GM19395 (cell line): Measurements from ENCODE around the gene CHAF1A.
A peak's percentile ranks its signal among the peaks of the same experiment; 100 is the strongest.

Experiments used
- ATAC-seq: cut with Tn5 transposase; IDR thresholded peaks from one replicate; pipeline ENCODE4 v1.9.1; 2021; ENCODE audit warnings: mild to moderate bottlenecking, moderate library complexity; ENCODE audit not compliant: unreplicated experiment

Gene CHAF1A

DNA sequence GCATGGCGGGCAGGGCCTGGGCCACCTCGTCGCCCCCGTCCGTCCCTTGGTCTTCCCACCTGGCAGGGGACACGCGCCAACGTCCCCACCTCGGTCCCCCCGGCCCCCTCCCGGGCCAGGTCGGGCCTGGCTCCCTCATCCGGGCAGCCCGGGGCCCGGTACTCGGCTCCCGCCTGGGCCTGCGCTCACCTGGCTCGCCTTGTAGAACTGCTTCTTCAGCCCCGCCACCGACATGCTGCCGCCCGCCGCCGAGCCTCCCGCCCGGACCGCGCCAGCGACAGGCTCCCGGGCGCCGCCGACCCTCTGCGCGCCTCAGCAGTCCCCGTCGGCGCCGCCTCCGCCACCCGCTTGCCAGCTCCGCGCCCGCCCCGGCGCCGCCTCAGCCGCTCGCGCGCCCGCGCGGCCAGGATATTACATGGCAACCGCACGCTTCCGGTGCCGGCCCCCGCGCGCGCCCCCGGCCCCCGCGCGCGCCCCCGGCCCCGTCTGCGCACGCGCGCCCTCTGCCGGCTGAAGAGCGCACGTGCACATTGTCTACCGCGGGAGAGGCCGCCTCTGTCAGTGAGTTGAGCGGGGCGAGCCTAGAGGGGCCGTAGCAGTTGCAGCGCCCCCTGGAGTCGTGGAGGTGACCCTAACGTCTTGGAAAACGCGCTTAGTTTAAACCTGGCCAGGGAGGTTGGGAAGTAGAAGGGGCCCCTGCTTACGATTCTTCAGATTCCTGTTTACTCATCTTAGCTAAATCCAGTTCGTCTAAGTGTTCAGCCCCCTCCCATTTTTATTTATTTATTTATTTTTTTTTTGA, 2.1 kb upstream of the CHAF1A start, which contains the start of gene SH3GL1:
Gene SH3GL1 (minus strand): TSS at position 413 of the 802 bp plus-strand sequence. CDS start 179 bp downstream, at position 234.
- peak; percentile 55 for ATAC-seq

DNA sequence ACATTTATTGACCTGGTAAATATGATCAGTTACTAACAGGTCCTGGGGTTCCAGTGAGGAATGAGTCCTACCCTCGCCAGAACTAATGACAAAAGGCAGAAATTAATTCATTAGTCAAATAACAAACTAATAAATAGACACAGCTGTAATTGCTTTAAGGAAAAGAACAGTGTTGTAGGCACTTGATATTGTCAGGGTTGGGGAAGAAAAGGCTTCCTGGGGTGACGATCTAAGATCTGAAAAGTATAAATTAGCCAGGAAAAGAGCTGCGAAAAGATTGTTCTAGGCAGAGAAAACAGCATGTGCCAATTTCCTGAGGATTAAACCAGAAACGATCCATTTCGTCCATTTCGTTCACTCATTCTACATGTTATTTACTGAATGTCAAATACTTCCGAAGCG, 670 bp upstream of the CHAF1A start:
- no peak for ATAC-seq

DNA sequence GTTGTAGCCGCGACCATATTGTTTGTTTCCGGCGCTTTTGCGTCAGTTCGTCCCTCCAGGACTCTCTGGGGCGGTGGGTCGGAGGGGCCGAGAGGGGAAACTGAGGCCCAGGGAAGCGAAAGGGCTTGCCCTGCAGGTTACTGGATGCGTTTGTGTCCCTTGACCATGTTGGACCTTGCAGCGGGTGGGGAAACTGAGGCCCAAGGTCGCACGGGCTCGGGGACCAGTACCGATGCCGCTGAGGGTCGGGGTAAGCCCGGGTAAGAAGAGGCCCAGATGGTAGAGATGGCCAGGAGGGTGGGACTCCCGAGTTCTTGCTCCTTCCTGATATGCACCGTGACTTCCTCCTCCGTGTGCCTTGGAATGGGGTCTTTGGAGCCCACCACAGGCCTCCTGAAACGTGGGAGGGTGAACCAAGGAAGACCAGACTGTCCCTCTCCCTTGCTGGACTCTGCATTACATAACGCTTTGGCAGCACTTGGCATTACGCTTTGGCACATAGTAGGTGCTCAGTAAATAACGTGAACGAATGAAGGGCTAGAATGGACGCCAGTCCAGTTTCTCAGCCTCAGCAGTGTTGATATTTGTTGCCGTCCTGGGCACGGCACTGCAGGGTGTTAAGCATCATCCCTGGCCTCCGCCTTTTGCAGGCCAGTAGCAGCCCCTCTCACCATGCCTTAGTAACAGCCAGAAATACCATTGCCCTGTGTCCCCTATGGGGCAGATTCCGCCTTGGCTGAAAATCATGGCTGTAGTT, 743 bp downstream of the CHAF1A start:
- no peak for ATAC-seq

DNA sequence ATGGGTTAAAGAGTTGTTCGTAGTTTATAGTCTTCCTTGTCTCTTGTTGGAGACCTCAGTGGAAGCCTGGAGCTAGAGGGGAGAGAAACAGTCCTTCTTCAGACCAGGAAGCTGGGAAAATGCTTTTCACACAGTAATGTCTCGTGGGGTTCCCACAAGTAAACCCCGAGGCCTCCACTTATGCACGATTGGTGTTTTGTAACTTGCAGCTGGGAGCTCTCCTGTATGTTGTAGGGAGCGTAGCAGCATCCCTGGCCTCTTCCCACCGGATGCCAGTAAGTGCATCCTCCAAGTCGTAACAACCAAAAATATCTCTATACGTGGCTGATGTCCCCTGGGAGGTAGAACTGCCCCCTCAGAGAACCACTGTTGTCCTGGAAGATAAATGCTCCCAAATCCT, 3.5 kb downstream of the CHAF1A start:
- ATAC-seq = no peak

DNA sequence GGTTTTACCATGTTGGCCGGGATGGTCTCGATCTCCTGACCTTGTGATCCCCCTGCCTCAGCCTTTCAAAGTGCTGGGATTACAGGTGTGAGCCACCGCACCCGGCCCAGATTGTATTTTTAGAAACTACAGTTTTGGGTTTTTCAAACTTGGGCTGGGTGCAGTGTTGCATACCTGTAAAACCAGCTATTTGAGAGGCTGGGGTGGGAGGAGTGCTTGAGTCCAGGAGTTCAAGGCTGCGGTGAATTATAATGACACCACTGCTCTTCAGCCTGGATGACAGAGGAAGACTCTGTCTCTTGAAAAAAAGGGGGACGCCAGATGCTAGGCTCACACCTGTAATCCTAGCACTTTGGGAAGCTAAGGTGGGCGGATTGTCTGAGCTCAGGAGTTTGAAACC, 4.2 kb downstream of the CHAF1A start:
- ATAC-seq = no peak

DNA sequence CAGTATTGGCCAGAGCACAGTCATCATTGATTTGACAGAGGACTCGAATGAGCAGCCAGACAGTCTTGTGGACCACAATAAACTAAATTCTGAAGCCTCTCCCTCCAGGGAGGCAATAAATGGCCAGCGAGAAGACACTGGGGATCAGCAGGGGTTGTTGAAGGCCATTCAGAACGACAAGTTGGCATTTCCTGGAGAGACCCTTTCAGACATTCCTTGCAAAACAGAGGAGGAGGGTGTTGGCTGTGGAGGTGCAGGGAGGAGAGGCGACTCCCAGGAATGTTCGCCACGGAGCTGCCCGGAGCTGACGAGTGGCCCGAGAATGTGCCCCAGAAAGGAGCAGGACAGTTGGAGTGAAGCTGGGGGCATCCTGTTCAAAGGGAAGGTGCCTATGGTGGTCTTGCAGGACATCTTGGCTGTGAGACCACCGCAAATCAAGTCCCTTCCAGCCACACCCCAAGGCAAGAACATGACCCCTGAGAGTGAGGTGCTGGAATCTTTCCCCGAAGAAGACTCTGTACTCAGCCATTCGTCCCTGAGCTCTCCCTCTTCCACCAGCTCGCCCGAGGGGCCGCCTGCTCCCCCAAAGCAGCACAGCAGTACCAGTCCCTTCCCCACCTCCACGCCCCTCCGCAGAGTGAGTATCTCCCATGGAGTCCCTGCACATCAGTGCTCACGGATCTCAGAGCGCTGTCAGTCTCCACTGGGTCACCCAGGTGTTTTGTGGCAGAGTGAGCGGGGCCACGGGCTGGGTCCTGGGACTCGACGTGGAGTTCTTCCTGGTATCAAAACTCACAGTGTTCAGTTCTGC, 6.9 kb downstream of the CHAF1A start:
- ATAC-seq = no peak

DNA sequence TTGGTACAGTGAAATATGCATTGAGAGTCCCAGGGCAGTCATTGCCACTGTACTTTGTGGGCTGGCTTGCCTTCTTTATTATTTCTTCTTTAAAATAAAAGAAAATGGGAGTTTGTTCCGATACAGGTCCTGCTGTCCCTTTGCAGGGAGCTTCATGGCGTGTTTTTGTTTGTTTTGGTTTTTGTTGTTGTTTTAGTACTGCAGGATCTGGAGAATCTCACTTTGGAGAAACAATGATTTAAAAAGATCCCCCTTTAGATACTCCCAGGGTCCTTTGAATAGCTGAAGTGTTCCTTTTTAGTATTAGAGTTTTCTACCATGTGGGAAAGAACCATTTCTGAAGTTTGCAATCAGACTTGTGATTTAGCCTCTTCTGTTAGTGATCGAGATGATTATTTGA, 11.1 kb downstream of the CHAF1A start:
- no peak for ATAC-seq

DNA sequence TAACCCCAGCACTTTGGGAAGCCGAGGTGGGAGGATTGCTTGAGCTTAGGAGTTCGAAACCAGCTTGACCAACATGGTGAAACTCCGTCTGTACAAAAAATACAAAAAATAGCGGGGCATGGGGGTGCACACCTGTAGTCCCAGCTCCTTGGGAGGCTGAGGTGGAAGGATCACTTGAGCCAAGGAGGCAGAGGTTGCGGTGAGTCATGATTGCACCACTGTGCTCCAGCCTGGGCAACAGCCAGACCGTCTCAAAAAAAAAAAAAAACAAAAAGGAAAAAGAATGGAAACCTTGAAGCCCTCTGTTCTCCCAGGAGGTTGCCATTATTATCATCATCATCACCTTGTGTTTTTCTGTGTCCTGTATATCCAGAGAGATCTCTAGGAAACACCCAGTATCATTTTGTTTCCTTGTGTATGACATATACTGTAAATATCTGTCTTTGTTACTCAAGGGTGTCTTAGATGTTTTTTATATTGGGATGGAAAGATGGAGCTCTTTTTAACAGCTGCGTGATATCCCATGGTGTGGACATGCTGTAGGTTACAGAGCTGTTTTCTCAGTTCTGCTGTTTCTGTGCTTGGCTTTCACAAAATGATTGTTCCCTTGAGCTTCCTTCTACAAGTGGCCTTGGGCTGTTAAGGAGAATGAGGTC, 11.8 kb downstream of the CHAF1A start:
- no peak for ATAC-seq

DNA sequence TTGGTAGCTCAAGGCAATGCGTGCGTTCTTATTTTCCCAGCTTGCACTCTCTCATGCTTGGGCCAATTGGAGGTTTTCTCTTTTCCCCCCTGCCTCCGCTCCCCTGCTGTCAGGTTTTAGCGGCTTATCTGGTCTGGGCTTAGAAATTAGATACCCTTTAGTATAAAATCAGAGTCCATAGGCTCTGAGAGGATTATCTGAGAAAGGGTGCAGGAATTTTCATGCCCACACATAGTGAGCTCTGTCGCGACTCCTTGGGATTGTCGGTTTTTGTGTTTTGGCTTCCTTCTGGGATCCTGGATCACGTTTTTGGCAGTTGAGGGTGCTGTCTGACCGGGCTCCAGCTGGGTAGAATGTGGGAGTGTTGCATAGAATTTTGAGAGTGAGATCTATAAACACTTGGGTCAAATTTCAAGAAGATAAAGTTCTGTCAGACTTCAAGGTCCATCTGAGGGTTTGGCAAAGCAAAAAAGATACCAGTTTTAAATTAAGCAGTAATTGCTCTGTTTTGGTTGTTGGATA, 12.4 kb downstream of the CHAF1A start:
- ATAC-seq = no peak

DNA sequence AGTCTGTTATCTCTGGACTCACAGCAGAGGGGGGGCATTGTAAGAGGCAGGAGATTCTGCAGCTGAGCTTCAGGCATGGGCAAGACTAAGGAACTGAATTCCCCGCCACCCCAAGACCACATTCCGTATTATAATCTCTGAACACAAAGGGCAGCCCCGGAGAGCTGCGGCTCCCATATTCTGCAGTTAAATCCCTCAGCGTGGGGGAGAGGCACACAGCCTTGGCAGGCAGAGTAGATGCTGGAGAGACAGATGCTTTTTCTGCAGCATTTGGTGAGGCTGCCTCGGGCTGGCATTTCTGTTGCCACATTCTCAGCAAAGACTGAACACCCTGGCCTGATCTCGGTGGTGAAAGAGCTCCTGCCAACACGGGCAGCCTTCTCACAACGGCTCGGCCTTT, 12.9 kb downstream of the CHAF1A start:
- ATAC-seq = no peak

DNA sequence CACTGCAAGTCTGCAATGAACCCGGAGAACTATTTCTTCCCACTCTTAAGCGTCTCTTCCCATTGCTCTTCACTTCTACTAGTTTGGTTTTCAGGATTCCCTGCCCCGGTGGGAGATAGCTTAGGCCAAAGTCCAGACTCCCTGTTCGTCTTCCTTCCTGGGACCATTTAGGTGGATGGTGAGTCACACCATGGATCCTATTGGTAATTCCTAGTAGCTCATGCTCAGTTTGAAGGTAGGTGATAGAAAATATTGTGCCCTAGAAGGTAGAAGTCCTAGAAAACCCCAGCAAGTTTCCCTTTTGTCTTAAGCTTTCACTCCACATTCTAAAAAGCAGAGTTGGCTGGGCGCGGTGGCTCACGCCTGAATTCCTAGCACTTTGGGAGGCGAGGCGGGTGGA, 13.8 kb downstream of the CHAF1A start:
- ATAC-seq = no peak

DNA sequence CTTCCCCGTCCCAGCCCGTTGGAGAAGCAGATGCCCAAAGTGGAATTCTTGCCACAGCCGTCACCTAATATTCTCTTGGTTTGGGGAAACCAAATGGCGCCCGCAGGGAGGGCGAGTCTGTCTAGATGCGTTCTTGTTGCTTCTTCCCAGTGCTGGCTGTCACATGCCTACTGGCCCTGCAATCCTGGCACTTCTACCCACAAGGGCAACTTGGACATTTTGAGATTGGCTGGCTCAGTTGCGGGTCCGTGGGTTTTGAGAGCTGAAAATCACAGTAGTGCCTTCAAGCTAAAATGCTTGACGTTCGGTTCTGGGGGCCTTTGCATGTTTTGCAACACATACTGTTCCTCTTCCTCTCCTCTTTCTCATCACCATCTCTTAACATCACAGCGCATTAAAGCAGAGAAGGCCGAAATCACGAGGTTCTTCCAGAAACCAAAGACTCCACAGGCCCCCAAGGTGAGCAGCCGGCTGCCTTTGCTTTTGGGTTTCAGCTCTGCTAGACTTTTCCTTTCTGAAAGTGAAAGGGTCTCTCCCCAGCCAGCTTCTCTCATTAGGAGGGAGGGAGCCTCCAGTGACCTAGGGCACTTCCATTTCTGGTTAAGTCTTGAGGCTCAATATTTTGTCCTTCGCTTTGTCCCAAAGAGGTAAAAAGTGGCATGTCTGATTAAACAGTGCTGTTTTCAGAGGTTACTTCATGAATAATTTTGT, 21.1 kb downstream of the CHAF1A start:
- no peak for ATAC-seq

DNA sequence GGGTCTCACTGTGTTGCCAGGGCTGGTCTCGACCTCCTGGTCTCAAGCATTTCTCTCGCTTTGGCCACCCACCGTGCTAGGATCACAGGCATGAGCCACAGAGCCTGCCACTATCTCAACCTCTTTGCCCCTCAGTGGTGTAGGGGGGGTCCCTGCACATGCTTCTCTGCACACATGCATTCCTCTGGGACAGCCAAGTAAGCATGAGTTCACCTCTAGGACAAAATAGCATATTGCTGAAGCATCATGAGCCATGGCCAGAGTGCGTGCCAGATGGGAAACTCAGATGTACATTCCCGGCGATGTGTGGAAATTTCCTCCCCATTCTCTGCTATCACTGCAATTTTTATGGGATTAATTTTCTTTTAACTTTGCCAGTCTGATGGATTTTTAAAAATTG, 23.1 kb downstream of the CHAF1A start:
- no peak for ATAC-seq

DNA sequence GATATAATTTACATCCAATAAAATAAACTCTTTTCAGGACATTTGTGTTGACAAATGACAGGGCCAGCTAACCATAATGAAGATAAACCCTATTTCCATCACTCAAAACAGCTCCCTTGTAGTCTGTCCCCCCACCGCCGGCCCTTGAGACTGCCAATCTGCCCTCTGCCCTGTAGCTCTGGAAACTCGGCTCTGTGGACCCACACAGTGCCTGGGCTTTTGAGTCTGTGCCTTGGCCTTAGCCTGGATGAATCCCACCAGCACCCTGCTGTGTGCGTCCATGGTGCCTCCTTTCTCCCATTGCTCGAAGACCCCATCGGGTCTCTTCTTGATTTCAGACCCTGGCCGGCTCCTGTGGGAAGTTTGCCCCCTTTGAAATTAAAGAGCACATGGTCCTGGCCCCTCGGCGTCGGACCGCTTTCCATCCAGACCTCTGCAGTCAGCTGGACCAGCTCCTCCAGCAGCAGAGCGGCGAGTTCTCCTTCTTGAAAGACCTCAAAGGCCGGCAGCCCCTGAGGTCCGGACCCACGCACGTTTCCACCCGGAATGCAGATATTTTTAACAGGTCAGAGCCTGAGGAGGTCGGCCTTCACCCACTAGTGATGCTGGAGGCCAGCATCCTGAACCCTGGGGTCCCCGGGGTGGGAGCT, 26.0 kb downstream of the CHAF1A start:
- ATAC-seq = no peak

DNA sequence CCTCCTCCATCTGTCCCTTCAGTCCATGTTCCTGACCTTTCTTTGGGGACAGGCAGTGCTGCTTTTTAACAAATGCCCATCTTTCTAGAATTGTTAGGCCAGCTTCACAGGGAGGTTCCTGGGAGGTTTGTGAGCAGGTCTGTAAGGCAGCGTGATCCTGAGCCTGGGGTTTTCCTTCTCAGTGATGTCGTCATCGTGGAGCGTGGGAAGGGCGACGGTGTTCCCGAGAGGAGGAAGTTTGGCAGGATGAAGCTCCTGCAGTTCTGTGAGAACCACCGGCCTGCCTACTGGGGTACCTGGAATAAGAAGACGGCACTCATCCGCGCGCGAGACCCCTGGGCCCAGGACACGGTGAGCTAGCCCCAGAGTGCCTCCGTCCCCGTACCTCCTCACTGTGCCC, 26.8 kb downstream of the CHAF1A start:
- no peak for ATAC-seq

DNA sequence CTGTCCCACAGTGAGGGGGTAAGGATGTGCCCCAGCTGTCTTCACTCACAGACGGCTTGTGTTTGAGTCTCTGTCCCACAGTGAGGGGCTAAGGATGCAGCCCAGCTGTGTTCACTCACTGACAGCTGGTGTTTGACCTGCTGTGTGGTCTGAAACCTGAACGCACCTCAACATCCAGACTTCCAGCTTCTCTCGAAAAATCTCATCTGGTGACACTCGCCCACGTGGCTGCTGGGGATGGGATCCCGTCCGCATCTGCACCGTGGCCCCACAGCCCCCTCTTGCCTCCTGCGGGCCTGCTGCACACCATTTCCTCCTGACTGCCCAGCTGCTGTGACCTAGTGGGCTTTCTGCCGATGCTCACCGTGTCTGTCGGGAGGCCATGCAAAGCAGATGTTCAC, 27.3 kb downstream of the CHAF1A start:
- ATAC-seq = no peak

DNA sequence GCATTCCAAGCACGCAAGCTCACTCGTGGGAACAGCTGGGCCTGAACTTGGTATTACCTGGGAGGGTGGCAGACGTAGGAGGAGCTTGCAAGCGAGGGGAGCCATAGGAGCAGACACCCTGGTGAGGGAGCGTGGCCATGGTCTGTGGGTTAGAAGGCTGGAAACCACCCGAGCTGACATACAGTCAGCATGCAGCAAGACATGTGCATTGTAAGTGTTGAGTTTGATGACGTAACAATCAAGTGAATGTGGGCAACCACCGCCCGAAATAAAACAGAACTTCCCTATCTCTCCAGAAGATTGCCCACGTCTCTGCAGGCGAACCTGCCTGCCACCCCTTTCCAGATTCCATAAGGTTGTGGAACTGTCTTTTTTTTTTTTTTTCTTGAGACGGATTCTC, 28.3 kb downstream of the CHAF1A start:
- no peak for ATAC-seq

DNA sequence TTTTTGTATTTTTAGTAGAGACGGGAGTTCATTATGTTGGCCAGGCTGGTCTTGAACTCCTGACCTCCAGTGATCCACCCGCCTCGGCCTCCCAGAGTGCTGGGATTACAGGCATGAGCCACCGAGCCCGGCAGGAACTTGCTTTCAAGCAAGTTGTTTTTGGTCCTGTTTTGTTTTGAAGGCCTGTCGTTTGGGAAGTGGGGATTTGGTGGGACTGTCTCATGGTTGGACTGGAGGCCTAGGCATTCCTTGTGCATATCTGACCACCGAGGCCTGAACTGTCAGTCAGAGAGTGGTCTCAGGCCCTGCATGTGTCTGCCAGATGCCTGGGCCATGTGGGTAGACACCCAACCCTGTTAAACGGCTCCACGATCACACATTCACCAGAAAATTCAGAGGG, 28.9 kb downstream of the CHAF1A start:
- ATAC-seq = no peak

DNA sequence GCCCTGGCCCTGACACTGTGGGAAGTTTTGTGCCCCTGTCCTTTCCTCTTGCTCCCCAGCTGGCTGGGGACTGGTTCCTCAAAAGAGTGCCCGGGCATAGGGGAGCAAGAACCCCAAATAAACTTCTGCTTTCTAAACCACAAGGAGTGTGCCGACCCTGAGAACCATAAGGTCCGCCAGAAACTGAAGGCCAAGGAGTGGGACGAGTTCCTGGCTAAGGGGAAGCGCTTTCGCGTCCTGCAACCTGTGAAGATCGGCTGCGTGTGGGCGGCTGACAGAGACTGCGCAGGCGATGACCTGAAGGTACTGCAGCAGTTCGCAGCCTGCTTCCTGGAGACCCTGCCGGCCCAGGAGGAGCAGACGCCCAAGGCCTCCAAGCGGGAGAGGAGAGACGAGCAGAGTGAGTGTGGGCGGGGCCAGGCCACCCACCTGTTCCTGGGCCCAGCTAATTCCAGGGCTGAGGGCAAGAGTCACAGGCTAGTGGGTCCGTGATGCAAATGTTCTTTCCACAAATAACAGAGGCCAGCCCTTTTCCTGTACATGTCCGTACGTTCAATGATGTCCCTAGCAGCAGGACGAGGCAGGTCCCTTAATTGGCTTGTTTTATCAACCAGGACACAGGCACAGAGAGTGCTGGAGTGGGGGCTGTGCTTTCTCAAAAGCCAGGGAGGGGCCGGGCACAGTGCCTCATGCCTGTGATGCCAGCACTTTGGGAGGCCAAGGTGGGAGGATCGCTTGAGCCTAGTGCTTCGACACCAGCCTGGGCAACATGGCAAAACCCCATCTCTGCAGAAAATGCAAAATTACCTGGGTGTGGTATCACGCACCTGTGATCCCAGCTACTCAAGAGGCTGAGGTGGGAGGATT, 29.6 kb downstream of the CHAF1A start:
- no peak for ATAC-seq
